ENCODE measurements around the gene CCNT2.

DNA sequence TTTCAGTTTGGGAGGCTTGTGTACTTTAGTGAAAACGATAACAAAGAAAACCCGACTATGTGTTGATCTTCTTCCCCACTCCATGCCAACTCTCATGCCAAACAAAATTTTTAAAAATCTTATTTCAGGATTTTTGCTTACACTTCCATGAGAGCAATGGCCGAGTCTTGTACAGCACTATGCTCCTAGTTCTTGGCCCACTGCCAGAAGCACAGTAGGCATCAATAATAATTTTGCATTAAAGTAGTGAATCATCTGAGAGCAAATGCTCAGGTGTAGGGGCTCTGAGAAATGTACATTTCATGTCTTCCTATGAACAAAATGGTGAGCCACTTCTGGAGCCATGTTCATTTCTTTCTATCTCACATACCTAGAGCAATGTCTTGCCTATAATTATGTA lies 66.4 kb downstream of the CCNT2 start:
- TF ChIP-seq EZH2phosphoT487 (IDR thresholded peaks at IDR 0.05; ENCODE audit: borderline replicate concordance, low read depth) (no peak), POLR2AphosphoS5 (IDR thresholded peaks at IDR 0.05; ENCODE audit: low read depth, low read length) (no peak), CHD2 (IDR thresholded peaks at IDR 0.05; ENCODE audit: low read length, partially characterized antibody) (no peak), SIN3A (IDR thresholded peaks at IDR 0.05; ENCODE audit: borderline replicate concordance, low read depth, low read length) (no peak), TAF1 (IDR thresholded peaks at IDR 0.05; ENCODE audit: borderline replicate concordance, low read depth, low read length) (no peak), RFX5 (IDR thresholded peaks at IDR 0.05; ENCODE audit: low read length) (no peak), RAD21 (IDR thresholded peaks at IDR 0.05; ENCODE audit: low read length) (no peak)
- TF ChIP-seq, protein P1, sequence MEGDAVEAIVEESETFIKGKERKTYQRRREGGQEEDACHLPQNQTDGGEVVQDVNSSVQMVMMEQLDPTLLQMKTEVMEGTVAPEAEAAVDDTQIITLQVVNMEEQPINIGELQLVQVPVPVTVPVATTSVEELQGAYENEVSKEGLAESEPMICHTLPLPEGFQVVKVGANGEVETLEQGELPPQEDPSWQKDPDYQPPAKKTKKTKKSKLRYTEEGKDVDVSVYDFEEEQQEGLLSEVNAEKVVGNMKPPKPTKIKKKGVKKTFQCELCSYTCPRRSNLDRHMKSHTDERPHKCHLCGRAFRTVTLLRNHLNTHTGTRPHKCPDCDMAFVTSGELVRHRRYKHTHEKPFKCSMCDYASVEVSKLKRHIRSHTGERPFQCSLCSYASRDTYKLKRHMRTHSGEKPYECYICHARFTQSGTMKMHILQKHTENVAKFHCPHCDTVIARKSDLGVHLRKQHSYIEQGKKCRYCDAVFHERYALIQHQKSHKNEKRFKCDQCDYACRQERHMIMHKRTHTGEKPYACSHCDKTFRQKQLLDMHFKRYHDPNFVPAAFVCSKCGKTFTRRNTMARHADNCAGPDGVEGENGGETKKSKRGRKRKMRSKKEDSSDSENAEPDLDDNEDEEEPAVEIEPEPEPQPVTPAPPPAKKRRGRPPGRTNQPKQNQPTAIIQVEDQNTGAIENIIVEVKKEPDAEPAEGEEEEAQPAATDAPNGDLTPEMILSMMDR (IDR thresholded peaks at IDR 0.05), result no peak
- TF ChIP-seq, protein P2, sequence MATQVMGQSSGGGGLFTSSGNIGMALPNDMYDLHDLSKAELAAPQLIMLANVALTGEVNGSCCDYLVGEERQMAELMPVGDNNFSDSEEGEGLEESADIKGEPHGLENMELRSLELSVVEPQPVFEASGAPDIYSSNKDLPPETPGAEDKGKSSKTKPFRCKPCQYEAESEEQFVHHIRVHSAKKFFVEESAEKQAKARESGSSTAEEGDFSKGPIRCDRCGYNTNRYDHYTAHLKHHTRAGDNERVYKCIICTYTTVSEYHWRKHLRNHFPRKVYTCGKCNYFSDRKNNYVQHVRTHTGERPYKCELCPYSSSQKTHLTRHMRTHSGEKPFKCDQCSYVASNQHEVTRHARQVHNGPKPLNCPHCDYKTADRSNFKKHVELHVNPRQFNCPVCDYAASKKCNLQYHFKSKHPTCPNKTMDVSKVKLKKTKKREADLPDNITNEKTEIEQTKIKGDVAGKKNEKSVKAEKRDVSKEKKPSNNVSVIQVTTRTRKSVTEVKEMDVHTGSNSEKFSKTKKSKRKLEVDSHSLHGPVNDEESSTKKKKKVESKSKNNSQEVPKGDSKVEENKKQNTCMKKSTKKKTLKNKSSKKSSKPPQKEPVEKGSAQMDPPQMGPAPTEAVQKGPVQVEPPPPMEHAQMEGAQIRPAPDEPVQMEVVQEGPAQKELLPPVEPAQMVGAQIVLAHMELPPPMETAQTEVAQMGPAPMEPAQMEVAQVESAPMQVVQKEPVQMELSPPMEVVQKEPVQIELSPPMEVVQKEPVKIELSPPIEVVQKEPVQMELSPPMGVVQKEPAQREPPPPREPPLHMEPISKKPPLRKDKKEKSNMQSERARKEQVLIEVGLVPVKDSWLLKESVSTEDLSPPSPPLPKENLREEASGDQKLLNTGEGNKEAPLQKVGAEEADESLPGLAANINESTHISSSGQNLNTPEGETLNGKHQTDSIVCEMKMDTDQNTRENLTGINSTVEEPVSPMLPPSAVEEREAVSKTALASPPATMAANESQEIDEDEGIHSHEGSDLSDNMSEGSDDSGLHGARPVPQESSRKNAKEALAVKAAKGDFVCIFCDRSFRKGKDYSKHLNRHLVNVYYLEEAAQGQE (IDR thresholded peaks at IDR 0.05; ENCODE audit: low read depth, low read length), result no peak
- TF ChIP-seq, protein P3, sequence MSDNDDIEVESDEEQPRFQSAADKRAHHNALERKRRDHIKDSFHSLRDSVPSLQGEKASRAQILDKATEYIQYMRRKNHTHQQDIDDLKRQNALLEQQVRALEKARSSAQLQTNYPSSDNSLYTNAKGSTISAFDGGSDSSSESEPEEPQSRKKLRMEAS (IDR thresholded peaks at IDR 0.05; ENCODE audit: low read depth), result no peak
